A549 (cell line): Measurements from ENCODE around the gene LILRA2.
"Not testable (repeated sequence)": the region's sequence is repeated elsewhere in the genome, so short reads cannot be mapped to it uniquely, and the experiment has no call there.

Experiments
- EP300 ChIP-seq, 2 experiments: fragments of >200 bp; sonication (Bioruptor Twin); formaldehyde crosslinking; IDR thresholded peaks; 2 replicates in 1 of 2; 3 replicates in 1 of 2; pipeline ENCODE4 v1.6.1; 2016 to 2017
- POLR2A ChIP-seq: IDR thresholded peaks from 2 replicates; pipeline ENCODE4 v1.6.1; 2012; ENCODE audit warnings: mild to moderate bottlenecking, low read length
- RNF2 ChIP-seq: fragments of 200-600 bp; sonication (generic); IDR thresholded peaks from 2 replicates; pipeline ENCODE4 v1.6.1; 2016; ENCODE audit warnings: low read depth, mild to moderate bottlenecking, antibody characterized with exemption, moderate library complexity, borderline replicate concordance
- ZSCAN20 ChIP-seq: fragments of 250-450 bp; sonication (Bioruptor Pico); IDR thresholded peaks from 2 replicates; pipeline ENCODE4 v1.8.0; 2022; ENCODE audit warnings: mild to moderate bottlenecking, moderate library complexity
- TF ChIP-seq, protein P1 (sequence below): fragments of >200 bp; sonication (Bioruptor Twin); formaldehyde crosslinking; IDR thresholded peaks from 3 replicates; pipeline ENCODE4 v1.5.1; 2016

DNA sequence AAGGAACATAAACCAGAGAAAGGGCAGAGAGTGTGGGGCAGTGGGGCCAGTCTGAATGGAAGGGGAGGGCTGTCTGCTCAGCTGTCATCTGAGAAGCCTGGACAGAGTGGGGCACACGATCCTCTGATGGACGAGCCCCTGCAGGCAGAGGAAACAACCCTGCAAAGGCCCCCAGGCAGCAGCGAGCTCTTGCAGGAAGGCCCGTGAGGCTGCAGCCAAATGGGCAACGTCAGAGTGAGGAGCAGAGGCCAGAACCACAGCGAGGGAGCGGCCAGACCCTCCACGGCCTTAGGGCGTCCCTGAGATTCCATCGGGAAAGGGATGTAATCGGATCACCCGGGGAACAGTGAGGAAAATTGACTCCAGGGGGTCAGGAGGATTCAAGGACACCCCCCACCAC, 62.5 kb downstream of the LILRA2 start:
- TF ChIP-seq, protein P1, sequence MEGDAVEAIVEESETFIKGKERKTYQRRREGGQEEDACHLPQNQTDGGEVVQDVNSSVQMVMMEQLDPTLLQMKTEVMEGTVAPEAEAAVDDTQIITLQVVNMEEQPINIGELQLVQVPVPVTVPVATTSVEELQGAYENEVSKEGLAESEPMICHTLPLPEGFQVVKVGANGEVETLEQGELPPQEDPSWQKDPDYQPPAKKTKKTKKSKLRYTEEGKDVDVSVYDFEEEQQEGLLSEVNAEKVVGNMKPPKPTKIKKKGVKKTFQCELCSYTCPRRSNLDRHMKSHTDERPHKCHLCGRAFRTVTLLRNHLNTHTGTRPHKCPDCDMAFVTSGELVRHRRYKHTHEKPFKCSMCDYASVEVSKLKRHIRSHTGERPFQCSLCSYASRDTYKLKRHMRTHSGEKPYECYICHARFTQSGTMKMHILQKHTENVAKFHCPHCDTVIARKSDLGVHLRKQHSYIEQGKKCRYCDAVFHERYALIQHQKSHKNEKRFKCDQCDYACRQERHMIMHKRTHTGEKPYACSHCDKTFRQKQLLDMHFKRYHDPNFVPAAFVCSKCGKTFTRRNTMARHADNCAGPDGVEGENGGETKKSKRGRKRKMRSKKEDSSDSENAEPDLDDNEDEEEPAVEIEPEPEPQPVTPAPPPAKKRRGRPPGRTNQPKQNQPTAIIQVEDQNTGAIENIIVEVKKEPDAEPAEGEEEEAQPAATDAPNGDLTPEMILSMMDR, result not testable (repeated sequence)
- TF ChIP-seq RNF2; ZSCAN20 (CRISPR knock-in tag); POLR2A; EP300 (IDR thresholded peaks at IDR 0.05): not testable (repeated sequence)
